ENCODE results near the gene NAPB. TPM values are rescaled to one million over a fixed set of nuclear protein-coding genes. Genes with fewer than 3 reads are reported as not detected.
A peak's percentile ranks its signal among the peaks of the same experiment; 100 is the strongest.

NAPB gene
- polyA plus RNA-seq, 2 of the 4 experiments (the other 2 are of a cell fraction) = 6.2 to 12.7 TPM

DNA sequence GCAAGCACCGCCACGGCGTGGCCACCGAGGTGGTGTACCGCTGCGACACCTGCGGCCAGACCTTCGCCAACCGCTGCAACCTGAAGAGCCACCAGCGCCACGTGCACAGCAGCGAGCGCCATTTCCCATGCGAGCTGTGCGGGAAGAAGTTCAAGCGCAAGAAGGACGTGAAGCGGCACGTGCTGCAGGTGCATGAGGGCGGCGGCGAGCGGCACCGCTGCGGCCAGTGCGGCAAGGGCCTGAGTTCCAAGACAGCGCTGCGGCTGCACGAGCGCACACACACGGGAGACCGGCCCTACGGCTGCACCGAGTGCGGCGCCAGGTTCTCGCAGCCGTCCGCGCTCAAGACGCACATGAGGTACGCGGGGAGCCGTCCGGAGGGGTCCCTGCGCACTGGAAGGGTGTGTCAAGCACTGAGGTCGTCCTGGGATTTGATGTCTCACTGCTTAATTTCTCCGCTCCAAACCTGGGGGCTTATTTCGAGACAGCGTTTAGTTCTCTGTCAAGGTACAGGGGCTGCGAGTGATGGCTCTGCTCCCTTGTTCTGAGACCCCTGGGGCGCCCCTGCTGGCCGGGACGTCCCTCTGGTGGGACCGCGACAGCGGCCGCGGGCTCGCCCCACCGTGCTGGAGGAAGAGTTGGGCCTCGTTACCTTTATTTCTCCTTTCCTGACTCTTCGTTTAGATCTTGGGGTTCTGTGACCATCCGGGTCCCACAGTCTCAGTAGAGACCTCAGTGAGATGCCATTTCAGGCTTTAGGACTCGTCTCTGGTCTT is 55.7 kb downstream of the NAPB start:
- POLR2A ChIA-PET = no interaction called here
- TF ChIP-seq JUNB (IDR thresholded peaks at IDR 0.05) (no peak), JUN (IDR thresholded peaks at IDR 0.05) (no peak), CBX8 (IDR thresholded peaks at IDR 0.05) (no peak)
- TF ChIP-seq, protein P1, sequence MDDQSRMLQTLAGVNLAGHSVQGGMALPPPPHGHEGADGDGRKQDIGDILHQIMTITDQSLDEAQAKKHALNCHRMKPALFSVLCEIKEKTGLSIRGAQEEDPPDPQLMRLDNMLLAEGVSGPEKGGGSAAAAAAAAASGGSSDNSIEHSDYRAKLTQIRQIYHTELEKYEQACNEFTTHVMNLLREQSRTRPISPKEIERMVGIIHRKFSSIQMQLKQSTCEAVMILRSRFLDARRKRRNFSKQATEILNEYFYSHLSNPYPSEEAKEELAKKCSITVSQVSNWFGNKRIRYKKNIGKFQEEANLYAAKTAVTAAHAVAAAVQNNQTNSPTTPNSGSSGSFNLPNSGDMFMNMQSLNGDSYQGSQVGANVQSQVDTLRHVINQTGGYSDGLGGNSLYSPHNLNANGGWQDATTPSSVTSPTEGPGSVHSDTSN (IDR thresholded peaks at IDR 0.05) = no peak
- 97% methylated on average over 65 of the region's 65 CpGs for WGBS (ENCODE audit: missing lambda C conversion rate)
- FAIRE-seq (no peak), ATAC-seq (no peak), DNase-seq (ENCODE audit: low read depth in 1 of 2, low spot score in 1 of 2) (no peak)
- Histone ChIP-seq H3K27ac (no peak overlapping the region), H3K4me1 (peaks cover 44% of the 10 kb centered on the region), H3K9me3 (no peaks in the 10 kb centered on the region), H3K4me3 (no peak overlapping the region), H3K4me2 (0 out of 3 replicates have a peak overlapping the region, but pooled peaks have one; percentile 6)
- CTCF ChIA-PET = interaction anchor here (0.9 to 1.6 kb wide), 4 partner anchors 13 to 241 kb away, joined by 3 read pairs; no protein-coding TSS in a partner anchor

DNA sequence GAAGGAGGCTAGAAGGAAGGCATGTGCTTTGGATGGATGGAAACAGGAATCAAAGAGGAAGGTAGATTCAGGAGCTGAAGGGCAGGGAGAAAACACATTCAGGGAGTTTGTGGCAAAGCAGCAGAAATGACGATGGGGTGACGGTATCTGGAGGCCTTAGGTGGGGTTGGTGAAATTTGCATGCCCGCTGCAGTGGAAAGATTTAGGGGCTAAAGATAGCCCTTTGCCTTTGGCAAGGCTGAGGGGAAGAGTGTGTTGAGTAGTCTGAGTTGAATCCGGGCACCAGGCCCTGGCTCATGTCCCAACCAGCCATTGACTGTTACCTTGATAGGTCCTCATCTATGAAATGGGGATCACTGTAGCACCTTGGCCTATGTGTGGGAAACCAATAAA is 58.0 kb downstream of the NAPB start:
- WGBS (ENCODE audit: missing lambda C conversion rate) = 97% methylated on average over 4 of the region's 4 CpGs
- DNase-seq (ENCODE audit: low read depth in 1 of 2, low spot score in 1 of 2) (no peak), FAIRE-seq (no peak), ATAC-seq (no peak)
- peaks cover 45% of the 10 kb centered on the region for H3K4me1 ChIP-seq
- peak overlapping the region; percentile 89 for H3K4me3 ChIP-seq
- no peaks in the 10 kb centered on the region for H3K9me3 ChIP-seq
- TF ChIP-seq CBX8 (IDR thresholded peaks at IDR 0.05) (no peak), POLR2AphosphoS2 (conservative IDR thresholded peaks at IDR 0.05; ENCODE audit: low read length) (no peak), RAD21 (conservative IDR thresholded peaks at IDR 0.05 in 1 of 2, IDR thresholded peaks at IDR 0.05 in 1 of 2) (no peak), MAZ (IDR thresholded peaks at IDR 0.05; ENCODE audit: borderline replicate concordance, low read depth, low read length) (no peak), HOXB13 (CRISPR knock-in tag; IDR thresholded peaks at IDR 0.05; ENCODE audit: low read depth) (no peak), JUN (IDR thresholded peaks at IDR 0.05) (no peak), FOSB (CRISPR knock-in tag; IDR thresholded peaks at IDR 0.05) (no peak), FOXS1 (CRISPR knock-in tag; IDR thresholded peaks at IDR 0.05) (no peak), KDM5A (IDR thresholded peaks at IDR 0.05) (no peak), NPAS2 (CRISPR knock-in tag; IDR thresholded peaks at IDR 0.05; ENCODE audit: borderline replicate concordance) (no peak), MAFK (IDR thresholded peaks at IDR 0.05; ENCODE audit: partially characterized antibody) (no peak)
- TF ChIP-seq, protein P2, sequence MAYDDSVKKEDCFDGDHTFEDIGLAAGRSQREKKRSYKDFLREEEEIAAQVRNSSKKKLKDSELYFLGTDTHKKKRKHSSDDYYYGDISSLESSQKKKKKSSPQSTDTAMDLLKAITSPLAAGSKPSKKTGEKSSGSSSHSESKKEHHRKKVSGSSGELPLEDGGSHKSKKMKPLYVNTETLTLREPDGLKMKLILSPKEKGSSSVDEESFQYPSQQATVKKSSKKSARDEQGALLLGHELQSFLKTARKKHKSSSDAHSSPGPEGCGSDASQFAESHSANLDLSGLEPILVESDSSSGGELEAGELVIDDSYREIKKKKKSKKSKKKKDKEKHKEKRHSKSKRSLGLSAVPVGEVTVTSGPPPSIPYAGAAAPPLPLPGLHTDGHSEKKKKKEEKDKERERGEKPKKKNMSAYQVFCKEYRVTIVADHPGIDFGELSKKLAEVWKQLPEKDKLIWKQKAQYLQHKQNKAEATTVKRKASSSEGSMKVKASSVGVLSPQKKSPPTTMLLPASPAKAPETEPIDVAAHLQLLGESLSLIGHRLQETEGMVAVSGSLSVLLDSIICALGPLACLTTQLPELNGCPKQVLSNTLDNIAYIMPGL (CRISPR knock-in tag; IDR thresholded peaks at IDR 0.05; ENCODE audit: borderline replicate concordance) = no peak
- TF ChIP-seq, protein P3, sequence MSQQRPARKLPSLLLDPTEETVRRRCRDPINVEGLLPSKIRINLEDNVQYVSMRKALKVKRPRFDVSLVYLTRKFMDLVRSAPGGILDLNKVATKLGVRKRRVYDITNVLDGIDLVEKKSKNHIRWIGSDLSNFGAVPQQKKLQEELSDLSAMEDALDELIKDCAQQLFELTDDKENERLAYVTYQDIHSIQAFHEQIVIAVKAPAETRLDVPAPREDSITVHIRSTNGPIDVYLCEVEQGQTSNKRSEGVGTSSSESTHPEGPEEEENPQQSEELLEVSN (IDR thresholded peaks at IDR 0.05; ENCODE audit: borderline replicate concordance, low read depth) = no peak
- TF ChIP-seq, protein P4, sequence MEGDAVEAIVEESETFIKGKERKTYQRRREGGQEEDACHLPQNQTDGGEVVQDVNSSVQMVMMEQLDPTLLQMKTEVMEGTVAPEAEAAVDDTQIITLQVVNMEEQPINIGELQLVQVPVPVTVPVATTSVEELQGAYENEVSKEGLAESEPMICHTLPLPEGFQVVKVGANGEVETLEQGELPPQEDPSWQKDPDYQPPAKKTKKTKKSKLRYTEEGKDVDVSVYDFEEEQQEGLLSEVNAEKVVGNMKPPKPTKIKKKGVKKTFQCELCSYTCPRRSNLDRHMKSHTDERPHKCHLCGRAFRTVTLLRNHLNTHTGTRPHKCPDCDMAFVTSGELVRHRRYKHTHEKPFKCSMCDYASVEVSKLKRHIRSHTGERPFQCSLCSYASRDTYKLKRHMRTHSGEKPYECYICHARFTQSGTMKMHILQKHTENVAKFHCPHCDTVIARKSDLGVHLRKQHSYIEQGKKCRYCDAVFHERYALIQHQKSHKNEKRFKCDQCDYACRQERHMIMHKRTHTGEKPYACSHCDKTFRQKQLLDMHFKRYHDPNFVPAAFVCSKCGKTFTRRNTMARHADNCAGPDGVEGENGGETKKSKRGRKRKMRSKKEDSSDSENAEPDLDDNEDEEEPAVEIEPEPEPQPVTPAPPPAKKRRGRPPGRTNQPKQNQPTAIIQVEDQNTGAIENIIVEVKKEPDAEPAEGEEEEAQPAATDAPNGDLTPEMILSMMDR (IDR thresholded peaks at IDR 0.05) = no peak
- CTCF ChIA-PET = interaction anchor here (1.0 to 1.6 kb wide), 2 partner anchors 13 to 46 kb away, joined by 3 read pairs; no protein-coding TSS in a partner anchor
- peak overlapping the region; percentile 92 for H3K4me2 ChIP-seq
- POLR2A ChIA-PET = interaction anchor here (1.0 kb wide), 1 partner anchor 13 kb away, joined by 7 read pairs; the partner anchor contains the start of gene NXT1
- H3K27ac ChIP-seq = peak overlapping the region in 1 of 2 experiments; percentile 95; a peak in 3 of 6 replicates

Data from A549 (cell line).